GM19328 (cell line): ENCODE data around the gene NRG2.

Experiments used
- ATAC-seq: cut with Tn5 transposase; IDR thresholded peaks from one replicate; pipeline ENCODE4 v1.9.1; 2021; ENCODE audit warnings: mild to moderate bottlenecking, moderate library complexity; ENCODE audit not compliant: unreplicated experiment

NRG2 gene

GRCh38 chr5:139845846-139846681 lies 197.0 kb downstream of the NRG2 start:
- ATAC-seq, result no peak

GRCh38 chr5:139844472-139845145 lies 198.5 kb downstream of the NRG2 start:
- ATAC-seq, result no peak

- no peak for ATAC-seq
Measured at GRCh38 chr5:139843991-139844390, 199.1 kb downstream of the NRG2 start.

GRCh38 chr5:139842321-139842720 lies 200.8 kb downstream of the NRG2 start:
- ATAC-seq, result no peak

GRCh38 chr5:139841549-139841948 lies 201.6 kb downstream of the NRG2 start:
- no peak for ATAC-seq

- no peak for ATAC-seq
Measured at GRCh38 chr5:139839918-139840317, 203.2 kb downstream of the NRG2 start.

- no peak for ATAC-seq
Measured at GRCh38 chr5:139839232-139839815, 203.8 kb downstream of the NRG2 start.

GRCh38 chr5:139838381-139839197 lies 204.5 kb downstream of the NRG2 start:
- ATAC-seq, result no peak

DNA sequence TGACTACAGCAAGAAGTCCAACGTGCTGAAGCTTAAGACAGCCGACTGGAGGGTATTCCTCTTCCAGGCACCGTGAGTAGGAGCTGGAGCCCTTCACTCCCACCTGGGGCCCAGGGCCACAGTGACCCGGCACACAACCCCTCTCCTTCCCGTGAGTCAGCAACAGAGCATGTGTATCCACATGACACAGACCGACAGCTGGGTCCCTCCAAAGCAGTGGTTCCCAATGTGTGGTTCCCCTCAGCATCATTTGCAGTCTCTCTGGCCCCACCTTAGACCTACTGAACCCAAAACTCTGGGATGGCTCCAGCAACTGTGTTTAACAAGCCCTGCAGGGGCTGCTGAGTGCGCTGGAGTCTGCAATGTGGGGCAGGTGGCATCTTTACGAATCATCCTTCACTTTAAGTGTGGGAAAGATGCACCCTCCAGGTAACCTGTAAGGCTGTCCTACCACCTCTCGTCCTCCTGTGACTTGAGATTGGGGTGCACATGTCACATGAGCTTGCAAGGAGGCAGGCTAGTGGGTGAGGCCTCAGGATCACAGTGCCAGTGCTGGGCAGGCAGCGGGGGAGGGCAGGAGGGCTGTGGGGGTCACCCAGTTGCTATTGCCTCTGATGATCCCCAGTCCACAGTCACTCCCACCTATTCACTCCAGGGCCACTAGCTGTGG lies 205.3 kb downstream of the NRG2 start:
- no peak for ATAC-seq

DNA sequence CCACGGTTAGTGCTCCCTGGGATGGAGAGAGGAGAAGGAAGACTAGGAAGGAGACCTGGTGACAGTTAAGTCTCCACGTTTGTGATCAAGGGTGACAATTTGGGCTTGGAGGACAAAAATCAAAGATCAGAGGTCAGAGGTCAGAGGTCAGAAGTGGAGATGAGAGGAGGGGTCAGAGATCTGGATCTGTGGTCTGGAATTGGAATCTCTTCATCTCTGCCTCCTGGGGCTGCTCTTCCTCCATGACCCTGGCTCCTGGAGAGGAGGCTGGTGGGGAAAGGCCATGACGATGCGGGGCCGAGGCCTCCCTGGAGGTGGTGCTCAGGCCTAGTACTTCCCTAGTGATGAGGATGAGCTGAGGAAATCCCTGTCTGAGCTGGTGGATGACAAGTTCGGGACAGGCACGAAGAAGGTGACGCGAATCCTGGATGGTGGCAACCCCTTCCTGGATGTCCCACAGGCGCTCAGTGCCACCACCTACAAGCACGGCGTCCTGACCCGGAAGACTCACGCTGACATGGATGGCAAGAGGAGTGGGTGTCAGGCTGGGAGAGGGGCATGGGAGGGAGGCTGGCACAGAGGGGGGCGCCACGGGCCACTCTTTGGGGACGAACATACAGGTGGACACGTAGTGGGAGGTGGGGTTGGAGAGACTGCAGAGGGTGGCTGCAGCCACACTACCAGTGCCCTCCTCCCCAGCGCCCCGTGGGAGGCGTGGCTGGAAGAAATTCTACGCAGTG lies 206.5 kb downstream of the NRG2 start:
- no peak for ATAC-seq

- ATAC-seq, result no peak
Measured at GRCh38 chr5:139835656-139836055, 207.4 kb downstream of the NRG2 start.

- ATAC-seq, result no peak
Measured at GRCh38 chr5:139833525-139833924, 209.6 kb downstream of the NRG2 start.

GRCh38 chr5:139831624-139832023 lies 211.5 kb downstream of the NRG2 start:
- ATAC-seq, result no peak

DNA sequence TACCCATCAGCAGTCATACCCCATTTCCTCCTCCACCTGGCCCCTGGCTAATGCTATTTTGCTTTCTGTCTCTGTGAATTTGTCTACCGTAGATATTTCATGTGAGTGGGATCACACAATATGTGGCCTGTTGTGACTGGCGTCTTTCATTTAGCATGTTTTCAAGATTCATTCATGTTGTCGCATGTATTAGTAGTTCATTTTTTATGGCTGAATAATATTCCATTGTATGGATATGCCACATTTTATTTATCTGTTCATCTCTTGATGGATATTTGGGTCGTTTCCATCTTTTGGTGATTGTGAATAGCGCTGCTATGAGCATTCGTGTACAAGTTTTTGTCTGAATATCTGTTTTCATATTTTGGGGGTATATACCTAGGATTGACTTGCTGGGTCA lies 213.6 kb downstream of the NRG2 start:
- ATAC-seq, result no peak

DNA sequence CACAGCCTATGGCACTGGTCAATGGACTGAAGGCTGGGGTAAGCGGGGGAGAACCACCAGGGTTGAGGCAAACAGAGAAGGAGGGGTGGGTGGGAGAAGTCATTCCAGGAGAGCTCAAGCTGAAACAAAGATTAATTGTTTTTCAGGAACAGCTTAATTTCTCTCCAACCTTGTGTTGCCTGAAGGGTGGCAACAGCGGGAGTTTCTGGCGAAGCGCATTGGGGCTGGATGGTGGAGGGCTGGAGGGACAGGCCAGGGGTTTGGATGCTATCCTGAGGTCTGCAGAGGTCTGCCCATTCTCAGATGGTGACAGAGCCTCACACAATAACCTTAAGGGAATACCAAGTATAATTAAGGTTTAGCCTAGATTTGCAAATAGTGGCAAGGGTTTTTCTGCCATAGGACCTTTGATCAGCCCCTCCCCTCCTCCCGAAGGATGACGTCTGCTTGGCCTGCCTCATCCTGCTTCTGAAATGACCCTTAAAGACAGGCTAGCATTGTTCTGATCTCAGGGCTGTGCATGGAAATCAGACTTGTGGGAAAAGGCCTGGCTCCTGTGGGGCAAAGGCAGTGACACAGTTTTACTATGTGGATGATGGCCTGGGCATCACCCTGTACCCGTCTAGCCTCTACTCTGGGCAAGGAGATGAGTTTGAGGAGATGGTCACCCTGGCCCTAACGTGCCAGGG lies 214.7 kb downstream of the NRG2 start:
- no peak for ATAC-seq

DNA sequence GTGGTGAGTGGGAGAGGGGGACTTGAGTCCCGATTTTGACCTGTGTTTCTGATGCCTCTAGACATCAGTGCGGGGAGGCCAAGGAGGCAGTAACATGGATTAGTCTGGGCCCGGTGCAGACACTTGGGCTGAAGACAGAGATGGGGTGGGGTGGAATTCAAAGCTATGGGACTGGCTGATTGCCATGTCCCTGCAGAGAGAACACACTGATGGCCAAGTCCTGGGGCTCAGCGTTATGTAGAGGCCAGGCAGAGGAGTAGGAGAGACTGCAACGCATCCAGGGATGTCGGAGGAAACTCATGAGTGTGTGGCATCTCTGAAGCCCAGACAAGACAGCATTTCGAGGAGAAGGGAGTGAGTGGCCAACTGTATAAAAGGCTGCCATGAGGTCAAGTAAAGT lies 217.4 kb downstream of the NRG2 start:
- ATAC-seq, result no peak

DNA sequence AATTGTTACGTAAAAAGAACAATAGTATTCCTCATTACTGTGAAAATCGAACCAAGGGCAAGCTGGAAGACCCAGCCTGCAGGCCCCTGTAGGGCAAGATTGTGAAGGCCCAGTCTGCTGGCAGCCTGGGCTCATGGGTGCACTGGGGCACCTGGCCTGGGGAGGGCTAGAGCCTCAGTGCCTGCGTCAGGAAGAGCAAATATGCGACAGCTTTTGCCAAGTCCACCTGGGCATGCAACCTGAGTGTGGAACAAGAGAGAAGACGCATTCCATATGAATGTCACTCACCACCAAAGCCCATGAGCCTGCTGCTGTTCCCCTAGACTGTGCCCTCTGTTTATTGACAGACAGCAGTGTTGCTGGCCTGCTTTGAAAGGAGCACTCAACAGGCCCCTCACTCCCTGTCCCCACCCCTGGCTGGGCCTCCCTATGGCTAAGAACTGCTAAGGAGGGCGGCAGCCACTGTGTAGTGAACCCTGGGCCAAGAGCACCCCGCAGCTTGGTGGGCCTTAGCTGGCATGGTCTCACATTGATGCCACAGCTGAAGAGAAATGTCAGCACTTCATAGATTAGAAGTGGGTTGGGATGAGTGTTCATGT lies 219.2 kb downstream of the NRG2 start:
- ATAC-seq, result no peak

- no peak for ATAC-seq
Measured at GRCh38 chr5:139822553-139823425, 220.3 kb downstream of the NRG2 start.
